ENCODE data around the gene OFD1.
"Not testable (repeated sequence)": the region's sequence is repeated elsewhere in the genome, so short reads cannot be mapped to it uniquely, and the experiment has no call there.

OFD1 gene

GRCh38 chrX:13703589-13703988, 31.0 kb upstream of the OFD1 start:
- no peak for DNase-seq (ENCODE audit: low spot score)

GRCh38 chrX:13711141-13711540, 23.4 kb upstream of the OFD1 start:
- DNase-seq (ENCODE audit: low spot score): no peak

- no peak for DNase-seq (ENCODE audit: low spot score)
Measured at GRCh38 chrX:13716455-13716854, 18.1 kb upstream of the OFD1 start.

DNA sequence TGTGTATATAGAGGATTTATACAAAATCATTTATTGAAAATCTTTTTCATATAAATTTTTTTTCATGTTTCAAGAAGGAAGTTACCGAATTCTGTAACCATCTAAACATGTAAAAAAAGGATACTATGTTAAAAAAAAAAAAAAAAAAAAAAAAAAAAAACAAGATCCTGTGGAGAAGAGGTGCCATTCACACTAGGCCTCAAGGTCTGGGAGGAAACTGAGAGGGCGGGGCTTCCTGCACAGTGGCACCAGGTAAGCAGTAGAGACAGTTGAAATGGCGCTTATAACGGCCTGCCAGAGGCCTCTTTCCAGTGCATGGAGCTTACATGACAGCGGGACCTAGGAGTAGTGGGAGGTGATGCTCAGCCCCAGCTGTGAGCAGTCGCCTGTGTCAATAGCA, 17.6 kb upstream of the OFD1 start:
- no peak for DNase-seq (ENCODE audit: low spot score)

- peak; percentile 51 for DNase-seq (ENCODE audit: low spot score)
Measured at GRCh38 chrX:13717700-13718472, 16.7 kb upstream of the OFD1 start.

DNA sequence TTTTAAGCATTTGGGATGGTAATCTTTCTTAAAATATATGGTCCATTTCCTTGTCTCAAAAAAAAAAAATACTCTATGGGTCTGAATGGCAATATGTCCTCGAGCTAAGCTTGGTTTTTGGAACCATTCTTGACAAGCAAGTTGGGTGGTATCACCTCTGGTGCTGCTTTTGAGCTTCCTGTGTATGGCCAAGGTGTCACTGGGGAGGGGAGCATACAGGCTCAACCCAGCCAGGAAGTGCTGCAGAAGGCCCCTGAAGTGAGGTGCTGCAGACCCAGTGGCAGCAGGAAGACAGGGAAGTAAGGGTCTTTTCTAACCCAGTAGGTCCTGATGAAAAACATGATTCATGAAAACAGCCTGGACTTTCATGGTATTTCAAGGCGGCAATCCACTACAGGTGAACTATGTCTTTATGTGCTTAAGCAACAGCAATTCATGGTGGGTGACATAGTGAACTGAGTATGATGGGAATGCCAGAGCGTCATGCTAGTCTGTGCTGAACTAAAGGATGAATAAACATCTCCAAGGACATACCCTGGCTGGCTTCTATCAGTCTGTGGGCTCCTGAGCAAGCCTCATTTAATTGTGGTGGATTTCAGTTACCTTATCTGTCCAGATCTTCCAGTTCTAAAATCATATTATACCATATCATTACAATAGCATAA, 15.2 kb upstream of the OFD1 start:
- DNase-seq (ENCODE audit: low spot score): no peak

DNA sequence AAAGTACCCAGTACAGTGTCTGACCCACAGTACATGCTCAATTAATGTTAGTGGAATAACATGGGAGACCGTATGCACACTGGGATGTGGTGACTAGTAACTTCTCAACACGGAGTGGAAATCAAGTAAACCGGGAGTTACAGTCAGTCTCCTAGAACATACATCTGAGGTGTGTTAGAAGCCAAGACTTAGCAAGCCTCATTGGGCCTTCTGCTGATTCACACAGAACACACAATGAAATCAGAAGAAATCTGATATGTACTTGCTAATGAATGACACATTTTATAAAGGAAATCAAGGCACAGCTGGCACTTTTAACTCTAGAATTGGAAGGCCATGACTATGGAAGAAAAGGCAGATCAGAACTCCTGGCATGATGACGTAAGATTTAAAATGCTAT, 13.2 kb upstream of the OFD1 start:
- DNase-seq (ENCODE audit: low spot score): no peak

DNA sequence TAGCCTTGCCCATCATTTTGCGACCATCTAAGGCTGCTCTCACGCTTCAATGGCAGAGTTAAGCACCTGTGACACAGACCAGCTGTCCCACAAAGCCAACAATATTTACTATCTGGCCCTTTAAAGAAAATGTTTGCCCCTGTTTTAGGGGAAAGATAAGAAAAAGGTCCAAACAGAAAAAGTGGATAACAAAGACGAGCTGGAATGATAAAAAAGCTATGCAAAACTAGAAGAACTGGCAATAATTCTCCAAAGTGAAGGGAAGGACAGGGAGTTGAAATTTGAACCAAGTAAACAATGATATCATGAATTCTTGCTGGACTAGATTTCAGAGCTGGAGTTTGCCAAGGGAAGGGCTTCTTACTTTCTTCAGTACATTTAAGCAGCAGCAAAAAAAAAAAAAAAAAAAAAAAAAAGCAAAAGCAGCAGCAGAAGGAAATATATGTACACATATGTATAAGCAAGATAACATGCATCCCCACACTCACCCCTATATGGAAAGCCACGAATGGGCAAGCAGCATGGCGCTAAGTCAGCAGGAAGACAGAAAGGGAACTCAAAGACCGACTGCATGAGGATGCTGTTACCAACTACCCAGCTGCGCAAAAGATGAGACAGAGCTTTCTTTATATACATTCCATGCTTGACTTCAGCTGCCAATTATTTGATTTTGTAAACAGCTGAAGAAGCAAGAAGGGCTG, 12.6 kb upstream of the OFD1 start:
- peak; percentile 16 for DNase-seq (ENCODE audit: low spot score)

DNA sequence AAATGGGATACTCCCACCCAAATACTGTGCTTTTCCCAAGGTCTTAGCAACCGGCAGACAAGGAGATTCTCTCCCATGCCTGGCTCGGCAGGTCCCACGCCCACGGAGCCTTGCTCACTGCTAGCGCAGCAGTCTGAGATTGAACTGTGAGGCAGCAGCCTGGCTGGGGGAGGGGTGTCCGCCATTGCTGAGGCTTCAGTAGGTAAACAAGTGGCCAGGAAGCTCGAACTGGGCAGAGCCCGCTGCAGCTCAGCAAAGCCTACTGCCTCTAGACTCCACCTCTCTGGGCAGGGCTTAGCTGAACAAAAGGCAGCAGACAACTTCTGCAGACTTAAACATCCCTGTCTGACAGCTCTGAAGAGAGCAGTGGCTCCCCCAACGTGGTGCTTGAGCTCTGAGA, 9.7 kb upstream of the OFD1 start:
- not testable (repeated sequence) for DNase-seq (ENCODE audit: low spot score)

- DNase-seq (ENCODE audit: low spot score): not testable (repeated sequence)
Measured at GRCh38 chrX:13726583-13726982, 8.0 kb upstream of the OFD1 start.

GRCh38 chrX:13730523-13730922, 4.0 kb upstream of the OFD1 start:
- DNase-seq (ENCODE audit: low spot score): not testable (repeated sequence)

DNA sequence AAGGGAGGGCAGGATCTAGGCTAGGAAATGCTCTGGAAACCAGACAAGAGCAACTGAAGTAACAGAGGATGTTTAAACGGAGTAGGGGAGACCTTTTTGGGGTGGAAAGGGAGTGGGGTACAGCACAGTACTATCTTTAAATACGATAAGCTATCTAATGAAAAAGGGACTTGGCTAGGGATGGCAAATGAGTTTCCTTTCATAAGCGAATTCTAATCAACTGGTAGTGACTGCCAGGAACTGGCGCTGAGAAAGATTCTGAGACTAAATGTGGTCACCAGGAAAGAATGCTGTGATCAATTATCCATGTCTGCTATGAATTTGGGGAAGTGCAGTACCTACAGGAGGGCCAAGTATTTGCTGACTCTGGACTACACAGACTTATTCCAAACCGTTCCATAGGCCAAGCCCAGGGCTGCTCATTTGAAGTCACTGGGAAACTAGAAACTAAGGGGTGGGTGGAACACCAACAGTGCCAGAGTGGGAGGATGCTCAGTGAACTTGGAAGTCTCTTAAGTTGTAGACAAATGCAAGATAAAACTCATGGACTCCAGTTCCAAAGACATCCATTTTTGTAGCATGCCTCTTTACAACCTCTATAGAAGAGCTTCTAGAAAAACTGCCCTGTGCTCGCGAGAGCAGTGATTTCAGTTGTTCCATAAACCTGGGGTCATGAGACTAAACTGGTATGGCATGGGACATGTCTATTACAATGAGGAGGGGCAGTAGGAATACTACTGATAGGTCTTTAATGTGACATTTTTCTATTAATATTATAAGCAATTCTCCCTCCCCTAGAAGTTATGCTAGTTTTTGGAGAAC, 2.1 kb upstream of the OFD1 start:
- peak; percentile 16 for DNase-seq (ENCODE audit: low spot score)

- DNase-seq (ENCODE audit: low spot score): no peak
Measured at GRCh38 chrX:13733506-13733905, 1.0 kb upstream of the OFD1 start.

DNA sequence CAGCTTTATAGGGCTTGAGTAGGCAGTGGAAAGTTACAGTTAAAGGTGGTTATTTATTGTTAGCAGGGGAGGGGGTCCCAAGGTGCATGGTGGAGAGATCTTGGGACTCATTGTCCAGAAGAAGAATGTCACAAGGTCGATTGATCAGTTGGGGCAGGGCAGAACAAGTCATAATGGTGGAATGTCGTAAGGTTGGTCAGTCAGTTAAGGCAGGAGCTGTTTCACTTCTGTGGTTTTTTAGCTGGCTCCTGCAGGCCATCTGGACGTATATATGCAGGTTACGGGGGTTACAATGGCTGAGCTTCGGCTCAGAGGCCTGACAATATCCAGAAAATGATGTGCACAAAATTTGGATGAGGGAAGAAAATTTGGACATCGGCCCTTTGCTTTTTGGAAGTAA, 7.1 kb downstream of the OFD1 start:
- no peak for DNase-seq (ENCODE audit: low spot score)

DNA sequence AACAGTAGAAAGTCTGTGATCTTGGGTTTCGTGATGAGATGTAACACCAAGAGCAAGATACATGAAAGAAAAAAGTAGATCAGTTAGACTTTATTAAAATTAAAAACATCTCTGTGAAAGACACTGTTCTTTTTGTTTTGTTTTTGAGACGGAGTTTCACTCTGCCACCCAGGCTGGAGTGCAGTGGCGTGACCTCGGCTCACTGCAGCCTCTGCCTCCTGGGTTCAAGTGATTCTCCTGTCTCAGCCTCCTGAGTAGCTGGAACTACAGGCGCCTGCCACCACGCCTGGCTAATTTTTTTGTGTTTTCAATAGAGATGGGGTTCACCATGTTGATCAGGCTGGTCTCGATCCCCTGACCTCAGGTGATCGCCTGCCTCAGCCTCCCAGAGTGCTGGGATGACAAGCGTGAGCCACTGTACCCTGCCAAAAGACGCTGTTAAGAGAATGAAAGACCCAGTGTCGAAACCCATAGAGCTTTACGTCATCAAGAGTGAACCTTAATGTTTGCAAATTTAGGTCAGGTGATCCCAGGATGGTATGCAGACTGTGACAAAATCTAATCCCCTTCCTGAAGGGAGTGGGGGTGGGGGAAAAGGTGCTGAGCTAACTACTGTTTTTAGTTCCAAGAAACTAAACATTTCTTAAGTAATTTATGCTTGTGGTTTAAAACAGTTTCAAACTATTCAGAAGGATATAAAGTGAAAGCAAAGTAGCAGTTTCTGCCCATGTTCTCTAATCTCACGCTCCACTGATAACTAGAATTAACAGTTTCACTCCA, 8.0 kb downstream of the OFD1 start:
- DNase-seq (ENCODE audit: low spot score): no peak

DNA sequence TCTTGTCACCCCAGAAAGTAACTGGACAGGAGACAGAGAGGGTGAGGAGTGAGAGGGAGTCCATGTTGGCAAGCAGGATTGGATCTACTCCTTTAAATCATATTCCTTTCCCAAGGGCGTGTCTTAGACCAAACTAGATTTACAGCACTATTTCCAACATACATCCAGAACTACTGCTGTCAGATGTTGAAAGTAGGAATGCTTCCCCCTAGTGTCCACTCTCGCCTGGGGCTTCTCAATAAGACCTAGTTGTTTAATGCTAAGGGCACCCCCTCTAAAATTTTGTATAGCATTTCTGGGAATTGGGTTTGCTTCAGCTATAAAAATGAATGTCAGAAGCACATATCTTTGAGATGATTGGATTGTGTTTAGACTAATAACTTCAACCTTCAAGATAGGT, 13.3 kb downstream of the OFD1 start:
- DNase-seq (ENCODE audit: low spot score): peak; percentile 33

- no peak for DNase-seq (ENCODE audit: low spot score)
Measured at GRCh38 chrX:13748486-13748885, 13.9 kb downstream of the OFD1 start.

GRCh38 chrX:13750204-13750603, 15.7 kb downstream of the OFD1 start:
- peak; percentile 11 for DNase-seq (ENCODE audit: low spot score)

DNA sequence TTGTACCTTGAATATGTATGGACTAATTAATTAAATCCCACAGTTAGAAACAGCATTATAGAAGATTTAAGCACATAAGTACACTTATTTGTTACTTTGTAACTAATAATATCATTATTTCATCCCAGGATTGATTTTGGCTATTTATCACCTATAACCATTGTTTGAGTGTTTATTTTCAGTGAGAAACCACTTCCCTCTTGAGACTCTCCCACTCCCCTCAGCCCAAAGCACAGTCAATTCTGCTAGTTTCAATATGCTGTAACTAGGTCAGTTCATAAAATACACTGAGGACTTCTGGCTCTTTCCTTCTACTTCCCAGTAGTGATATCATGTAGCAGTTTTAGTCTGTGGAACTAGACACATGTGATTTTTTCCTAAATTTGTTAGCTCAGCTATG, 16.3 kb downstream of the OFD1 start:
- no peak for DNase-seq (ENCODE audit: low spot score)

- DNase-seq (ENCODE audit: low spot score): no peak
Measured at GRCh38 chrX:13752141-13752540, 17.6 kb downstream of the OFD1 start.

DNA sequence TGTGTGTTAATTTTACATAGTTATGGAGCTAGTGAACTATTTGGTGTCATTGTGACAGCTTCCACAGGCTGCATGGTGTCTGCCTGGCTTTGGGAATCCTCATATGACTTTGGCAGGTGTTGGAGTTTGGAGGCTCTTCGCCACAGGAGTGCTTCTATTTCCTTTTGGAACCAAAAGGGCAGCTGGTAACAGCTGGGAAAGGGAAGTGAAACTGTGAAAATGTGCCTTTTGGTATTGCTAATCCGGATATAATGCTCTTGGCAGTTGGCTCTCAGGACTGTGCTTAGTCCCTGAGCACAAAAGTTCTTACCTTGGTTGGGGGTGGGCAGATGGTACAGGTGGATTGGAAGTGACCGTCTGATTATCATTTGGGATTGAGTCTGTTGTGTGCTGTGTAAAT, 18.1 kb downstream of the OFD1 start:
- no peak for DNase-seq (ENCODE audit: low spot score)

DNA sequence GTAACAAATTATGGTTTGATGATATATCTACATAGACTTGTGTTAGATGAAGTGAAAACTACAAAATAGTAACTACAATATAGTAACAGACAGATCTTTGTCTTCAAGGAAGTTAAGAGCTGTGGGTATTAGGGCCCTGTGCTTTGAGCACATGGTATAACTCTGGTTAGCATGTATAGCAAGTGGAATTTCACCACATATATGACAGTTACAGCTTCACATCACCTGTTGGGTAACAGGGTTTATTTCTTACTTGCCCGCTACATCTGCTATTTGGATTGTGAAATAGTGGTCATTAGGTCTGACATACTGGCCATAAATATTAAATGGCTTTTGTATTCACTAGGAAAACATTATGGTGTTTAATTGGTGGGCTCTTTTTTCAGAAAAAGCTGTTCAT, 20.2 kb downstream of the OFD1 start:
- no peak for DNase-seq (ENCODE audit: low spot score)

All from AG20443 (cell line).